Ureter (tissue), 1 donor: ENCODE measurements around the gene TYROBP. TPM values are rescaled to one million over a fixed set of nuclear protein-coding genes. Genes with fewer than 3 reads are reported as not detected.
A peak's percentile ranks its signal among the peaks of the same experiment; 100 is the strongest.
"Not testable (repeated sequence)": the region's sequence is repeated elsewhere in the genome, so short reads cannot be mapped to it uniquely, and the experiment has no call there.

Experiments
- DNase-seq: peaks from one replicate; pipeline ENCODE4 v3.0.0-alpha.2; 2020; ENCODE audit warnings: low spot score
- total RNA-seq: library from RNA; stranded (reverse); gene quantifications from one replicate; pipeline ENCODE4 v1.2.4, GENCODE V29; 2023
- donor health status: DM: yes; HTN: yes; CAD: no.

The TYROBP gene
- total RNA-seq, 1 donor from 2014 or later: 18.7 TPM

DNA sequence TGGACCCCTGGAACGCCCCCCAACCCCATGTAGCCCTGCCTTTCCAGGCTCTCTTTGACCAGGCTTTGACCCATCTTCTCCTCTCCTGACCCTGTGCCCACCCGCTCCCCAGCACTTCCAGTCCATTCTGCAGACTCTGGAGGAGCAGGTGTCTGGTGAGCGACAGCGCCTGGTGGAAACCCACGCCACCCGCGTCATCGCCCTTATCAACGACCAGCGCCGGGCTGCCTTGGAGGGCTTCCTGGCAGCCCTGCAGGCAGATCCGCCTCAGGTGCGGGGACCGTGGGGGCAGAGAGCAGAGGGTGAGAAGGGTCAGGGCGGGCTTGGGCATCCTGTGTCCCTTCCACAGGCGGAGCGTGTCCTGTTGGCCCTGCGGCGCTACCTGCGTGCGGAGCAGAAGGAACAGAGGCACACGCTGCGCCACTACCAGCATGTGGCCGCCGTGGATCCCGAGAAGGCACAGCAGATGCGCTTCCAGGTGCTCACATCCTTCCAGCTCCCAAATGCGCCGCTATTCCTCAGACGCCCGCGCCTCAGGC, 33.6 kb downstream of the TYROBP start:
- DNase-seq: no peak

DNA sequence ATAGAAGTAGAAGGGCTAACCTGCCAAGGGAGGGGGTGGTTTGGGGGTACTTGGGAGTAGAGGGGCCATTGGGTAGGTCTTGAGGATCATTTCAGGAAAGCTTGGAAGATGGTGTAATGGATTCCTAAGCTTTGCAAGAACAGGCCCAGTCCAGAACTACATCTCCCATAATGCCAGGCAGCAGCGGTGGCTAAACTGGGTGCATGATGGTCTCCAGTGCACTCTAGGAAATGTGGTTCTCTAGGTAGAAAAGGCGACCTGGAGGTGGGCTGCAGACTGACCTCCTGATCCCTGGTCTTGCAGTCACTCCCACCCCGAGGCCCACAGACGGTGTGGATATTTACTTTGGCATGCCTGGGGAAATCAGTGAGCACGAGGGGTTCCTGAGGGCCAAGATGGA, 35.9 kb downstream of the TYROBP start:
- no peak for DNase-seq

DNA sequence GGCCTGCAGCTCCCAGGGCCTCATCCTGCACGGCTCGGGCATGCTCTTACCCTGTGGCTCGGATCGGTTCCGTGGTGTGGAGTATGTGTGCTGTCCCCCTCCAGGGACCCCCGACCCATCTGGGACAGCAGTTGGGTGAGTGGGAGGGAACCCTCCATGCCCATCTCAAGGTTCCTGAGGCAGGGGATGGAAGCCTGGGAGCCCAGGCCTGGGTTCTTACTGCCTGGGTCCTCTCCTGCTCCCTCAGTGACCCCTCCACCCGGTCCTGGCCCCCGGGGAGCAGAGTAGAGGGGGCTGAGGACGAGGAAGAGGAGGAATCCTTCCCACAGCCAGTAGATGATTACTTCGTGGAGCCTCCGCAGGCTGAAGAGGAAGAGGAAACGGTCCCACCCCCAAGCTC, 36.5 kb downstream of the TYROBP start:
- DNase-seq: no peak

DNA sequence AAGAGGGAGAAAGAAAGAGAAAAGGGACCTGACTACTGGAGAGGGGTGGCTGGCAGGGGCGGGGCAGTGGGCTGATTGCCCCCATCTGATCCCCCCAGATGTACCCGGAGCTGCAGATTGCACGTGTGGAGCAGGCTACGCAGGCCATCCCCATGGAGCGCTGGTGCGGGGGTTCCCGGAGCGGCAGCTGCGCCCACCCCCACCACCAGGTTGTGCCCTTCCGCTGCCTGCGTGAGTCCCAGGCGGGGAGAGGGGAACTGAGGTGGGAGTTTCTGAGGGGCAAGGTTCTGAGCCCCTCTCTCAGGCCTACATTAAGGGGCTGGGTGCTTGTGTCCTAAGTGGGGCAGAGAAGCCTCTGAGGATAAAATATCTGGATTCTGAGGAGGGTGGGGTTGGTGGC, 37.3 kb downstream of the TYROBP start:
- DNase-seq: no peak

DNA sequence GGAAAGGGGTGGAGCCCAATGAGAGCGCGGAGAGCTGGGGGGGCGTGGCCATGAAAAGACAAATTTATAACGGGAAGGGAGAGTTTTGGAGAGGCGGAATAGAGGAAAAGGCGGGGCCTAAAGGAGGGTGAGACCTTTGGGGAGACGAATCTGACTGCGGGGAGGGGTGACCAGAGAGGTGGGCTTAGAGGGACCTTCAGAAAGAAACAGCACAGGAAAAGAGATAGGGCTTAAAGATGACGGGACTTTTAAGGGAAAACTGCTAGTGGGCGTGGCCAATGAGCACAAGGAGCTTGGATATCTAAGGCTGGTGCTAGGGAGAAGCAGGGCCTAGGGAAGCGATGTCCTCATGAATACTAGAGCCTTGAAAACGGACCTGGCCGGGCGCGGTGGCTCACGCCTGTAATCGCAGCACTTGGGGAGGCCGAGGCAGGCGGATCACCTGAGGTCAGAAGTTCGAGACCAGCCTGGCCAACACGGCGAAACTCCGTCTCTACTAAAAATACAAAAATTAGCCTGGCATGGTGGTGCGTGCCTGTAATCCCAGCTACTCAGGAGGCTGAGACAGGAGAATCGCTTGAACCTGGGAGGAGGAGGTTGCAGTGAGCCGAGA, 37.9 kb downstream of the TYROBP start:
- DNase-seq: not testable (repeated sequence)

DNA sequence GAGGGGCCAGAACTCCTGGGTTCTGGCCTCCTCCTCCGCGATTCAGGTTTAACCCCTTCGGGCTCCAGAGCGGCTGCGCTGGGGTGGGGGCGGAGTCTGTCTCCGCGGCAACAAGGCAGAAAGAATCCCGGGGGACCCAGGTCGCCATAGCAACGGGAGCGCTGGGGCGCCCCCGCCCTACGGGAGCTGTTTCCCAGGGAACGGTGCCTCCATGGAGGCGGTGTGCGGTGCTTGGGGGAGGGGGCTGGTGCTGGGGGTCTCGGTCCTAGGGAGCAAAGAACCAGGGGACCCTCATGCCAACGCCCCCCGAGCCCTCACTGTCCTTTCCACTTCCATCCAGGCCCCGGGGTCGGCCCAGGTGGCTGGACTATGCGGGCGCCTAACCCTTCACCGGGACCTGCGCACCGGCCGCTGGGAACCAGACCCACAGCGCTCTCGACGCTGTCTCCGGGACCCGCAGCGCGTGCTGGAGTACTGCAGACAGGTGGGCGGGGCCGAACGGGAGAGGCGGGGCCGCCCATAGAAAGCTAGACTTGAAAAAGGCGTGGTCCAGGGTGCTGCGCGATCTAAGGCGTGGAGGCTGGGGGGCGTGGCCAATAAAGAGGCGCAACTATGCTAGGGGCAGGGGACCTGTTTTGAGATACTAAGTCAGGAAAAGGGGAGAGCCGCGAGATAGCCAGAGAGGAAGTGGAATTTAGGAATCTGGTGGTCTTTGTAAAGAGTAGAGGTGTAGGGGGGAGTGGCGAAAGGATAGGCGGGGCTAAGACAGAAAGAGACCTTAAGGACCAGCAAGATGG, 38.6 kb downstream of the TYROBP start:
- DNase-seq: peak; percentile 62

DNA sequence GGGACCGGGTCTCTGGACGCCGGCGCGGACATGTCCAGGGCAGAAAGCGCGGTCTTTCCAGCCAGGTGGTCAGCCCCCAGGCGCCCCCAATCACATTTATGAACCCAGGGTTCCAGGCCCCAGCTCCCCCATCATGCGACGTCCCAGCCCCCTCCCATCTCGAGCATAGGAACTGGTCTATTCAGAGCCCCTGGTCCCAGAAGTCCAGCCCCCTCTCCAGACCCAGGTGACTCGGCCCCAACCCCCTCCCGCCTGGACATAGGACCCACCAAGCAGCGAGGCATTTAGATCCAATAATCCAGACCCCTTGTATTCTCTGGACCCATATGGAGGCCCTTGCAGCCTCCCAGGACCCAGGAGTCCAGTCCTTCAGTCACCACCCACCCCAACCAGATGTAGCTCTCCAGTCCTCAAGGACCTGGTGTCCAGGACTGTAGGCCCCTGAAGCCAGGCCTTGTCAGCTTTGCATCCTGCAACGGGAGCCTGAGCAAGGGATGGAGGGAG, 39.2 kb downstream of the TYROBP start:
- DNase-seq: no peak

DNA sequence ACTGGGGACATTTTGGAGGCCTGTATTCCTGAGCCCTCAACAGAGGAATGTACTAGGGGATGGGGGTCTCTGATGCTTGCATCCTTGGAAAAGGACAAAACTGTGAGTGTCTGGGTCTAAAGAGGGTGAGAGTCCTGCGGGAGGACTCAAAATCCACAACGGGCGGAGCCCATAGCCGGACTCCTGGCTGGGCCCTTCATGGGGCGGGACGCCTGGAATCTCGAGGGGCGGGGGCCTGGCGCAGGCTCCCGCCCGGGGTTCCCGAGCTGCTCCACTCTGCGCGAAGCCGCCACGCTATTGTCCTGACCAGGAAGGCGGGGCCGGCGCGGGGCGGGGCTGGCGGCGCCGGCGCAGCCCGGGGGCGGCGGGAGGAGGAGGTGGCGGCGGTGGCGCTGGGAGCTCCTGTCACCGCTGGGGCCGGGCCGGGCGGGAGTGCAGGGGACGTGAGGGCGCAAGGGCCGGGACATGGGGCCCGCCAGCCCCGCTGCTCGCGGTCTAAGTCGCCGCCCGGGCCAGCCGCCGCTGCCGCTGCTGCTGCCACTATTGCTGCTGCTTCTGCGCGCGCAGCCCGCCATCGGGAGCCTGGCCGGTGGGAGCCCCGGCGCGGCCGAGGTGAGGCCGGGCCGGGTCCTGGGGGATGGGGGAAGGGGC, 39.8 kb downstream of the TYROBP start, which contains the start of gene APLP1:
TSS of gene APLP1 (plus strand) at position 403 of the 651 bp plus-strand sequence. CDS start at position 466, 63 bp downstream.
- DNase-seq: peak; percentile 59

DNA sequence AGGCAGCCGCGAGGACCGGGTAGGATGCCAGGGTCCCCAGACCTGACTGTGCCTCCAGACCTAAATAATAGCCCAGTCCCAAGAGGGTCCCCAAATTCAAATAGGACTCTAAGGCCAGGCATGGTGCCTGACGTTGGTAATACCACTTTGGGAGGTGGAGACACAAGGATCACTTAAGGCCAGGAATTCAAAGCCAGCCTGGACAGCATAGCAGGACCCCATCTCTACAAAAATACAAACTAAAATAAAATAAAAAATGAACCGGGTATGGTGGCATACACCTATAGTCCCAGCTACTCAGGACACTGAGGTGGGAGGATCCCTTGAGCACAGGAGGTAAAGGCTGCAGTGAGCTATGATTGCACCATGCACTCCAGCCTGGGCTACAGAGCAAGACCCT, 45.1 kb downstream of the TYROBP start:
- DNase-seq: no peak

DNA sequence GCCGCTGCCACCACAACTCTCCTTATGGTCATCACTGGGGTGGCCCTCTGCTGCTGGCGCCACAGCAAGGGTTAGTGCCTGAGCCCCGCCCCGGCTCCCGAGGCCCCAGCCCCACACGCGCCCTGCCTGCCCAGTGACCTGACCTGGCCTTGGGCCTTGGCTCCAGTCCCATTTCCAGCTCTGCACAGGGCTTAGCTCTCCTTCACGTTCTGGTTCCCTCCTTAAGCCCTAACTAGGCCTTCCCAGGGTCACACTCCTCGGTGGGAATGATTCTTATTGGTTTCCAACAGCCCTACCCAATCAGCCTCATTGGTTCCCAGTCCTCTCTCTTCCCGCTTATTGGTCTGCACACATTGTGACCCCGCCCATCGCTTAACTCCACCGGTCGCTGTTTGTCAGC, 45.6 kb downstream of the TYROBP start:
- DNase-seq: no peak

DNA sequence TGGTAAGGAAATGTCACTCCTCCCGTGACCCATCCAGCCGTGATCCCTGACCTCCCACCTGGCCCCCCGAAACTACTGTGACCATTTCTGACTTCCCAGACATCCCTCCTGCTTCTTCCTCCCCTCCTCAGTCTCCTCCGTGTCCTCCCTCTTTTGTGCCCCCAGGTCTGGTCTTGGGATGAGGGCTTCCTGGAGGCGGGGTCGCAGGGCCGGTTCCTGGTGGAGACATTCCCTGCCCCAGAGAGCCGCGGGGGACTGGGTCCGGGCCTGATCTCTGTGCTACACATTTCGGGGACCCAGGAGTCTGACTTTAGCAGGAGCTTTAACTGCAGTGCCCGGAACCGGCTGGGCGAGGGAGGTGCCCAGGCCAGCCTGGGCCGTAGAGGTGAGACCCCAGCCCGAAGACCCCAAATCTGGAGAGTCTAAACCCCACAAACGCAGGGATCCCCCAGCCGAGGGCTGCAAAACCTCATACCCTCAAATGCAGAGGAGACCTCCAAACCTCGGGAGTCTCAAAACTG, 46.4 kb downstream of the TYROBP start:
- DNase-seq: no peak

DNA sequence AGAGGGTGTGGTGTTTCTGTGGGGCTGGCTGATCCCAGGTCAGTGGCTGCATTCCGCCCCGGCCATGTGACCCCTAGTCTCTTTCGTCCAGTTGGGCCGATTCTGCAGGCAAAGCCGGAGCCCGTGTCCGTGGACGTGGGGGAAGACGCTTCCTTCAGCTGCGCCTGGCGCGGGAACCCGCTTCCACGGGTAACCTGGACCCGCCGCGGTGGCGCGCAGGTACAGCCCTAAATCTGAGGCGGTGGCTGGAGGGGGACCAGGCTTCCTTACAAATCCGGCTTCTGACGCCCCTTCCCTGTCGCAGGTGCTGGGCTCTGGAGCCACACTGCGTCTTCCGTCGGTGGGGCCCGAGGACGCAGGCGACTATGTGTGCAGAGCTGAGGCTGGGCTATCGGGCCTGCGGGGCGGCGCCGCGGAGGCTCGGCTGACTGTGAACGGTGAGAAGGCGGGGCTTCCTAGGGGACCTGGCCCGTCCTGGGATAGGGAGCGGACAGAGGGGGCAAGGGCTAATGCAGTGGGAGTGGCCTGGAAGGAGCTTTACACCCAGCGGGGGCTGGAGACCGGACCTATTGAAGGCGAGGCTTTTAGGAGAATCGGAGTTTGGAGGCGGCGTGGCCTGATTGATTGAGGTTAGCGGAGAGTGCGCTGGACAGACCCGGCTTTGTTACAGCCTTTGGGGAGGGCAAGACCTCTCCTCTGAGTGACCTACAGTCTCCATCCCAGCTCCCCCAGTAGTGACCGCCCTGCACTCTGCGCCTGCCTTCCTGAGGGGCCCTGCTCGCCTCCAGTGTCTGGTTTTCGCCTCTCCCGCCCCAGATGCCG, 47.1 kb downstream of the TYROBP start:
- DNase-seq: no peak

DNA sequence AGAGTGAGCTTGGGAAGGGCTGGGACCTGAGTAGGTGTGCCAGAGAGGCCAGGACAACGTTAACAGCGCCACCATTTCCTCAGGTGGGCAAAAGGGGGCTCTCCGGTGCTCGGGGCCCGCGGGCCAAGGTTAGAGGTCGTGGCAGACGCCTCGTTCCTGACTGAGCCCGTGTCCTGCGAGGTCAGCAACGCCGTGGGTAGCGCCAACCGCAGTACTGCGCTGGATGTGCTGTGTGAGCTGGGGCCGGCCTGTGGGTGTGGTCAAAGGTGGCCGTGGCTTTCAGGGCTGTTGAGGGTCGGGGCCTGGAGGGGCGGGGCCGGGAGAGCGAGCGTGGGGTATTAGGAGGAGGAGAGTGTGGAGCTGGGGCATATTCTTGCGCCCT, 47.7 kb downstream of the TYROBP start:
- no peak for DNase-seq

DNA sequence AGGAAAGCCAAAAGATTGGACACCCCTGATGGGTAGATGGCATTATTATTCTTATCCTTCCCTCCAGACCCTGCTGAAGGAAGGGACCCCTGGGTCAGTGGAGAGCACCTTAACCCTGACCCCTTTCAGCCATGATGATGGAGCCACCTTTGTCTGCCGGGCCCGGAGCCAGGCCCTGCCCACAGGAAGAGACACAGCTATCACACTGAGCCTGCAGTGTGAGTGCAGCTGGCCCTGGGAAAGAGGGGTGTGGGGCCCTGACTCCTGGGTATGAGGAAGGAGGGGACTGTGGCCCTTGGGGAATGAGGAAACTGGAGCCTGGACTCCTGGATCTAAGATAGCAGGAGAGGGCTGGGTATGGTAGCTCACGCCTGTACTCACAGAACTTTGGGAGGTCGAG, 48.7 kb downstream of the TYROBP start:
- no peak for DNase-seq

DNA sequence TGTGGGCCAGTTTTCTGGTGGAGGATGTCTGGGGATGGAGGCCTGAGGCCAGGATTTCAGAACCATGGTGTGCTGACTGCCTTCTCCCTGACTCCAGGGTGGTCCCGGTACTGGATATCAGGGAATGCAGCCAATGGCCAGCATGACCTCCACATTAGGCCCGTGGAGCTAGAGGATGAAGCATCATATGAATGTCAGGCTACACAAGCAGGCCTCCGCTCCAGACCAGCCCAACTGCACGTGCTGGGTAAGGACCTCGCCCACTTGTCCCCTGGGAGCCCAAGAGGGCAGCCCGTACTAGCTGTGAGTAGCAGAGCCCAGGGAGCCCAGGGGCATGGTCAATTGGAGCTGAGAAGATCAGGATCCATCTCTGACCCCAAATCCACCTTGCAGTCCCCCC, 49.8 kb downstream of the TYROBP start:
- DNase-seq: no peak

DNA sequence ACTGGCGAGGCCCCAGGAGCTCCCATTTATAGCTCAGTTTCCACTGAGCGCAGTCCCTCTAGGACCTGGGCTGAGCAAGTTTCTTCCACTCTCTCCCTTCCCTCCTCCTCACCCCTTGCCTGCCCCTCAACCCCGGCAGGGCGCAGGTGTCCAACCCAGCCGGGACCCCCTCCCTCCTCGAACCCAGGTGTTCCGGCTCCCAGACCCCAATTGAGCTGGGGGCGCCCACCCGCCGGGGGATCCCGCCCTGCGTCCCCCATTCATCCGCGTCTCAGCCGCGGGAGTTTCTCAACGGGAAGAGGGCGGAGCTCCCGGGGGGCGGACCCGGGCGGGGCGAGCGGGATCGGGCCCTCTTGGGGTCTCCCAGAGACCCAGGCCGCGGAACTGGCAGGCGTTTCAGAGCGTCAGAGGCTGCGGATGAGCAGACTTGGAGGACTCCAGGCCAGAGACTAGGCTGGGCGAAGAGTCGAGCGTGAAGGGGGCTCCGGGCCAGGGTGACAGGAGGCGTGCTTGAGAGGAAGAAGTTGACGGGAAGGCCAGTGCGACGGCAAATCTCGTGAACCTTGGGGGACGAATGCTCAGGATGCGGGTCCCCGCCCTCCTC, 51.4 kb downstream of the TYROBP start, which contains the start of gene KIRREL2:
TSS of gene KIRREL2 (plus strand) at position 366 of the 604 bp plus-strand sequence. CDS start at position 575, 209 bp downstream.
- DNase-seq: no peak
